Mesothelial cell of epicardium (in vitro differentiated cells): ENCODE measurements around the gene SUV39H2. TPM values are rescaled to one million over a fixed set of nuclear protein-coding genes. Genes with fewer than 3 reads are reported as not detected.
"Not testable (repeated sequence)": the region's sequence is repeated elsewhere in the genome, so short reads cannot be mapped to it uniquely, and the experiment has no call there.

Source experiments
- DNase-seq, 2 experiments: peaks; one replicate each; pipeline ENCODE4 v3.0.0; 2021; ENCODE audit warnings: low spot score in 2 of 2; ENCODE audit not compliant: unreplicated experiment in 2 of 2
- H3K27ac Mint-ChIP-seq: 2 replicates; pipeline ENCODE4 v1.8.0; 2021; ENCODE audit warnings: mixed read lengths
- H3K27me3 Mint-ChIP-seq: 2 replicates; pipeline ENCODE4 v1.8.0; 2021; ENCODE audit warnings: low read depth, mixed read lengths
- H3K36me3 Mint-ChIP-seq: 2 replicates; pipeline ENCODE4 v1.8.0; 2021; ENCODE audit warnings: mixed read lengths
- H3K4me1 Mint-ChIP-seq: 2 replicates; pipeline ENCODE4 v1.8.0; 2021; ENCODE audit warnings: mixed read lengths
- H3K4me3 Mint-ChIP-seq: 2 replicates; pipeline ENCODE4 v1.8.0; 2021; ENCODE audit warnings: mild to moderate bottlenecking, moderate library complexity, mixed read lengths
- H3K9me3 Mint-ChIP-seq: 2 replicates; pipeline ENCODE4 v1.8.0; 2021; ENCODE audit warnings: mixed read lengths
- CTCF ChIP-seq: fragments of 200-600 bp; sonication (generic); IDR thresholded peaks from one replicate; pipeline ENCODE4 v1.5.0; 2021; ENCODE audit warnings: antibody characterized with exemption; ENCODE audit not compliant: unreplicated experiment
- total RNA-seq: library from RNA; stranded (reverse); gene quantifications from 3 replicates; pipeline ENCODE4 v1.2.1, GENCODE V29; 2021

Gene SUV39H2
- total RNA-seq, 1 donor from 2014 or later, result 25.8 TPM

- no peak for TF ChIP-seq CTCF
- no peak overlapping the region for H3K4me3 Mint-ChIP-seq
- DNase-seq, result no peak
- H3K27ac Mint-ChIP-seq, result no peak overlapping the region
- H3K36me3 Mint-ChIP-seq, result no peaks in the 10 kb centered on the region
- H3K9me3 Mint-ChIP-seq, result no peaks in the 10 kb centered on the region
- H3K4me1 Mint-ChIP-seq, result peaks cover 6% of the 10 kb centered on the region
- no peaks in the 10 kb centered on the region for H3K27me3 Mint-ChIP-seq
These were observed 12.5 kb downstream of the SUV39H2 start for GRCh38 chr10:14891151-14891550.

GRCh38 chr10:14904316-14904732 lies 25.7 kb downstream of the SUV39H2 start:
- Mint-ChIP-seq H3K4me3 (no peak overlapping the region), H3K27me3 (no peaks in the 10 kb centered on the region), H3K9me3 (peaks cover 15% of the 10 kb centered on the region), H3K27ac (no peak overlapping the region), H3K36me3 (peaks cover 48% of the 10 kb centered on the region), H3K4me1 (no peaks in the 10 kb centered on the region)
- peak; percentile 55 for TF ChIP-seq CTCF
- DNase-seq, result no peak

GRCh38 chr10:14904864-14905263 lies 26.2 kb downstream of the SUV39H2 start:
- no peak overlapping the region for H3K4me3 Mint-ChIP-seq
- no peak for TF ChIP-seq CTCF
- no peak for DNase-seq
- H3K4me1 Mint-ChIP-seq, result no peaks in the 10 kb centered on the region
- peaks cover 15% of the 10 kb centered on the region for H3K9me3 Mint-ChIP-seq
- H3K27ac Mint-ChIP-seq, result no peak overlapping the region
- peaks cover 52% of the 10 kb centered on the region for H3K36me3 Mint-ChIP-seq
- no peaks in the 10 kb centered on the region for H3K27me3 Mint-ChIP-seq

GRCh38 chr10:14905890-14906289 lies 27.2 kb downstream of the SUV39H2 start:
- H3K36me3 Mint-ChIP-seq, result peaks cover 62% of the 10 kb centered on the region
- H3K4me1 Mint-ChIP-seq, result no peaks in the 10 kb centered on the region
- no peak overlapping the region for H3K27ac Mint-ChIP-seq
- DNase-seq, result no peak
- no peak for TF ChIP-seq CTCF
- peaks cover 24% of the 10 kb centered on the region for H3K9me3 Mint-ChIP-seq
- H3K4me3 Mint-ChIP-seq, result no peak overlapping the region
- no peaks in the 10 kb centered on the region for H3K27me3 Mint-ChIP-seq

- peaks cover 71% of the 10 kb centered on the region for H3K36me3 Mint-ChIP-seq
These were observed 28.1 kb downstream of the SUV39H2 start for GRCh38 chr10:14906765-14907164.

GRCh38 chr10:14907591-14907990 lies 28.9 kb downstream of the SUV39H2 start:
- H3K9me3 Mint-ChIP-seq, result peaks cover 38% of the 10 kb centered on the region

More at GRCh38 chr10:14906765-14907164, 28.1 kb downstream of the SUV39H2 start:
- H3K4me1 Mint-ChIP-seq, result no peaks in the 10 kb centered on the region
- no peak overlapping the region for H3K4me3 Mint-ChIP-seq
- DNase-seq, result no peak
- no peaks in the 10 kb centered on the region for H3K27me3 Mint-ChIP-seq
- no peak for TF ChIP-seq CTCF
- H3K27ac Mint-ChIP-seq, result no peak overlapping the region
- peaks cover 33% of the 10 kb centered on the region for H3K9me3 Mint-ChIP-seq

More at GRCh38 chr10:14907591-14907990, 28.9 kb downstream of the SUV39H2 start:
- DNase-seq, H3K4me3 Mint-ChIP-seq, H3K27me3 Mint-ChIP-seq, H3K4me1 Mint-ChIP-seq, H3K27ac Mint-ChIP-seq: not testable (repeated sequence)
- peaks cover 76% of the 10 kb centered on the region for H3K36me3 Mint-ChIP-seq
